GM23338 (cell line): ENCODE measurements around the gene CISD1. TPM values are rescaled to one million over a fixed set of nuclear protein-coding genes. Genes with fewer than 3 reads are reported as not detected.

Experiments used
- ATAC-seq: fragments of 200-7000 bp; cut with Tn5 transposase; 3 replicates; pipeline ENCODE4 v1.9.1; 2020
- DNase-seq: peaks from one replicate; pipeline ENCODE4 v3.0.0-alpha.2; 2015; ENCODE audit warnings: low spot score
- H2AFZ ChIP-seq: fragments of 200-600 bp; sonication (generic); 2 replicates; pipeline ENCODE4 v1.8.0; 2016; ENCODE audit warnings: antibody characterized with exemption, mild to moderate bottlenecking, moderate library complexity
- H3F3A ChIP-seq: fragments of 200-600 bp; sonication (generic); replicated peaks from 2 replicates; pipeline ENCODE4 v1.8.0; 2017; ENCODE audit warnings: antibody characterized with exemption, mixed run types, low read depth
- H3K27ac ChIP-seq: fragments of 200-600 bp; sonication (generic); 2 replicates; pipeline ENCODE4 v1.6.1; 2016; ENCODE audit warnings: low read depth
- H3K27me3 ChIP-seq: fragments of 200-600 bp; sonication (generic); 2 replicates; pipeline ENCODE4 v1.8.0; 2016; ENCODE audit warnings: mild to moderate bottlenecking, mixed run types, moderate library complexity; ENCODE audit not compliant: insufficient read depth
- H3K36me3 ChIP-seq: fragments of 200-600 bp; sonication (generic); 2 replicates; pipeline ENCODE4 v1.8.0; 2016; ENCODE audit warnings: mild to moderate bottlenecking; ENCODE audit not compliant: insufficient read depth
- H3K4me1 ChIP-seq: fragments of 200-600 bp; sonication (generic); 2 replicates; pipeline ENCODE4 v1.8.0; 2016; ENCODE audit warnings: mild to moderate bottlenecking, moderate library complexity; ENCODE audit not compliant: insufficient read depth
- H3K4me2 ChIP-seq: fragments of 200-600 bp; sonication (generic); 2 replicates; pipeline ENCODE4 v1.7.1; 2017; ENCODE audit warnings: mixed run types
- H3K4me3 ChIP-seq: fragments of 200-600 bp; sonication (generic); 2 replicates; pipeline ENCODE4 v1.6.1; 2016; ENCODE audit warnings: mixed run types
- H3K79me2 ChIP-seq: fragments of 200-600 bp; sonication (generic); replicated peaks from 2 replicates; pipeline ENCODE4 v1.8.0; 2017; ENCODE audit warnings: mild to moderate bottlenecking; ENCODE audit not compliant: insufficient read depth
- H3K9me2 ChIP-seq: fragments of 200-600 bp; sonication (generic); 2 replicates; pipeline ENCODE4 v1.8.0; 2017; ENCODE audit not compliant: insufficient read depth
- H4K20me1 ChIP-seq: fragments of 200-600 bp; sonication (generic); replicated peaks from 2 replicates; pipeline ENCODE4 v1.8.0; 2017; ENCODE audit warnings: mild to moderate bottlenecking; ENCODE audit not compliant: insufficient read depth
- H3K27ac Mint-ChIP-seq: 2 replicates; pipeline ENCODE4 v1.8.0; 2020; ENCODE audit warnings: inconsistent platforms, mild to moderate bottlenecking, moderate library complexity, mixed read lengths
- H3K27me3 Mint-ChIP-seq: 3 replicates; pipeline ENCODE4 v1.8.0; 2022; ENCODE audit warnings: low read depth, mild to moderate bottlenecking, moderate library complexity, mixed read lengths, inconsistent platforms; ENCODE audit not compliant: insufficient read depth, poor library complexity
- H3K36me3 Mint-ChIP-seq: 3 replicates; pipeline ENCODE4 v1.8.0; 2021; ENCODE audit warnings: low read depth, mild to moderate bottlenecking, inconsistent platforms, moderate library complexity, mixed read lengths
- H3K4me1 Mint-ChIP-seq: 3 replicates; pipeline ENCODE4 v1.8.0; 2020; ENCODE audit warnings: mild to moderate bottlenecking, inconsistent platforms, mixed read lengths
- H3K4me3 Mint-ChIP-seq: 3 replicates; pipeline ENCODE4 v1.8.0; 2021; ENCODE audit warnings: moderate library complexity, mild to moderate bottlenecking, inconsistent platforms, mixed read lengths
- H3K9me3 Mint-ChIP-seq: 3 replicates; pipeline ENCODE4 v1.8.0; 2020; ENCODE audit warnings: moderate library complexity, mild to moderate bottlenecking, inconsistent platforms, mixed read lengths
- CREB1 ChIP-seq: fragments of 250-450 bp; sonication (Bioruptor Pico); IDR thresholded peaks from 2 replicates; pipeline ENCODE4 v1.5.0; 2020; ENCODE audit warnings: low read depth, mild to moderate bottlenecking, moderate library complexity
- CTCF ChIP-seq, 2 experiments: fragments of 200-600 bp in 1 of 2; sonication (generic) in 1 of 2; conservative IDR thresholded peaks; 2 replicates each; pipeline versions ENCODE4 v1.5.1 to v1.6.1; 2016 to 2017; ENCODE audit warnings: antibody characterized with exemption in 2 of 2, low read depth in 2 of 2, mild to moderate bottlenecking in 2 of 2, moderate library complexity in 1 of 2
- ETS1 ChIP-seq: IDR thresholded peaks from 2 replicates; pipeline ENCODE4 v1.6.1; 2016; ENCODE audit warnings: antibody characterized with exemption
- EZH2 ChIP-seq: fragments of 200-600 bp; sonication (generic); IDR thresholded peaks from one replicate; pipeline ENCODE4 v1.8.0; 2017; ENCODE audit warnings: antibody characterized with exemption, mild to moderate bottlenecking, low read depth; ENCODE audit not compliant: unreplicated experiment
- EZH2phosphoT487 ChIP-seq: fragments of 200-600 bp; sonication (generic); IDR thresholded peaks from one replicate; pipeline ENCODE4 v1.8.1; 2018; ENCODE audit warnings: antibody characterized with exemption; ENCODE audit not compliant: unreplicated experiment
- JUNB ChIP-seq: IDR thresholded peaks from one replicate; pipeline ENCODE4 v1.6.1; 2016; ENCODE audit warnings: antibody characterized with exemption; ENCODE audit not compliant: unreplicated experiment
- NANOG ChIP-seq: IDR thresholded peaks from 2 replicates; pipeline ENCODE4 v1.6.1; 2016; ENCODE audit warnings: antibody characterized with exemption, borderline replicate concordance
- POLR2AphosphoS5 ChIP-seq: IDR thresholded peaks from 2 replicates; pipeline ENCODE4 v1.6.1; 2016; ENCODE audit warnings: antibody characterized with exemption, low read depth
- REST ChIP-seq: IDR thresholded peaks from one replicate; pipeline ENCODE4 v1.6.1; 2018; ENCODE audit warnings: antibody characterized with exemption; ENCODE audit not compliant: unreplicated experiment
- STAT1 ChIP-seq: IDR thresholded peaks from one replicate; pipeline ENCODE4 v1.6.1; 2016; ENCODE audit warnings: antibody characterized with exemption; ENCODE audit not compliant: unreplicated experiment
- ZNF114 ChIP-seq: fragments of 250-450 bp; sonication (Bioruptor Pico); IDR thresholded peaks from 2 replicates; pipeline ENCODE4 v1.5.0; 2020; ENCODE audit warnings: mild to moderate bottlenecking, moderate library complexity
- ZNF331 ChIP-seq: fragments of 250-450 bp; sonication (Bioruptor Pico); IDR thresholded peaks from 2 replicates; pipeline ENCODE4 v1.5.0; 2020; ENCODE audit warnings: low read depth, mild to moderate bottlenecking, moderate library complexity
- polyA plus RNA-seq: library from polyadenylated mRNA; unstranded; fragments of >200 nt; fragmentation: Nextera tagmentation; extraction: Ambion mirVana; gene quantifications from 2 replicates; pipeline ENCODE4 v1.2.1, GENCODE V29; 2016
- total RNA-seq: library from RNA; depleted of rRNA; stranded (reverse); fragments of >200 nt; shearing (Covaris generic); gene quantifications from 2 replicates; pipeline ENCODE4 v1.2.3, GENCODE V29; 2014
- TF ChIP-seq, protein P1 (sequence below): fragments of 250-450 bp; sonication (Bioruptor Pico); IDR thresholded peaks from 2 replicates; pipeline ENCODE4 v1.5.0; 2020; ENCODE audit warnings: mild to moderate bottlenecking, moderate library complexity

The CISD1 gene
- total and polyA plus RNA-seq, 2 experiments from 2014 or later: 19.9 to 99.9 TPM

- Histone ChIP-seq H3F3A (no peaks in the 10 kb centered on the region), H3K9me2 (no peaks in the 10 kb centered on the region), H3K4me1 (no peaks in the 10 kb centered on the region), H3K27me3 (peaks cover 9% of the 10 kb centered on the region), H3K79me2 (no peaks in the 10 kb centered on the region), H2AFZ (no peak overlapping the region), H3K36me3 (no peaks in the 10 kb centered on the region), H3K27ac (no peak overlapping the region), H3K4me2 (no peak overlapping the region), H3K4me3 (no peak overlapping the region), H4K20me1 (no peaks in the 10 kb centered on the region)
- ATAC-seq (no peak), DNase-seq (no peak)
- peaks cover 6% of the 10 kb centered on the region for H3K27me3 Mint-ChIP-seq
- H3K27ac Mint-ChIP-seq: peak overlapping the region; percentile 55; the same call in 1 of the 2 replicates
- H3K9me3 Mint-ChIP-seq: no peaks in the 10 kb centered on the region
- no peaks in the 10 kb centered on the region for H3K36me3 Mint-ChIP-seq
- TF ChIP-seq STAT1 (no peak), EZH2 (no peak), REST (no peak), NANOG (no peak), CTCF (conservative IDR thresholded peaks at IDR 0.05; ENCODE audit: low read depth in 2 of 2) (no peak), CREB1 (CRISPR knock-in tag) (no peak), ZNF114 (CRISPR knock-in tag) (no peak), ETS1 (no peak), JUNB (no peak), ZNF331 (CRISPR knock-in tag) (no peak), EZH2phosphoT487 (no peak), POLR2AphosphoS5 (no peak)
- TF ChIP-seq, protein P1, sequence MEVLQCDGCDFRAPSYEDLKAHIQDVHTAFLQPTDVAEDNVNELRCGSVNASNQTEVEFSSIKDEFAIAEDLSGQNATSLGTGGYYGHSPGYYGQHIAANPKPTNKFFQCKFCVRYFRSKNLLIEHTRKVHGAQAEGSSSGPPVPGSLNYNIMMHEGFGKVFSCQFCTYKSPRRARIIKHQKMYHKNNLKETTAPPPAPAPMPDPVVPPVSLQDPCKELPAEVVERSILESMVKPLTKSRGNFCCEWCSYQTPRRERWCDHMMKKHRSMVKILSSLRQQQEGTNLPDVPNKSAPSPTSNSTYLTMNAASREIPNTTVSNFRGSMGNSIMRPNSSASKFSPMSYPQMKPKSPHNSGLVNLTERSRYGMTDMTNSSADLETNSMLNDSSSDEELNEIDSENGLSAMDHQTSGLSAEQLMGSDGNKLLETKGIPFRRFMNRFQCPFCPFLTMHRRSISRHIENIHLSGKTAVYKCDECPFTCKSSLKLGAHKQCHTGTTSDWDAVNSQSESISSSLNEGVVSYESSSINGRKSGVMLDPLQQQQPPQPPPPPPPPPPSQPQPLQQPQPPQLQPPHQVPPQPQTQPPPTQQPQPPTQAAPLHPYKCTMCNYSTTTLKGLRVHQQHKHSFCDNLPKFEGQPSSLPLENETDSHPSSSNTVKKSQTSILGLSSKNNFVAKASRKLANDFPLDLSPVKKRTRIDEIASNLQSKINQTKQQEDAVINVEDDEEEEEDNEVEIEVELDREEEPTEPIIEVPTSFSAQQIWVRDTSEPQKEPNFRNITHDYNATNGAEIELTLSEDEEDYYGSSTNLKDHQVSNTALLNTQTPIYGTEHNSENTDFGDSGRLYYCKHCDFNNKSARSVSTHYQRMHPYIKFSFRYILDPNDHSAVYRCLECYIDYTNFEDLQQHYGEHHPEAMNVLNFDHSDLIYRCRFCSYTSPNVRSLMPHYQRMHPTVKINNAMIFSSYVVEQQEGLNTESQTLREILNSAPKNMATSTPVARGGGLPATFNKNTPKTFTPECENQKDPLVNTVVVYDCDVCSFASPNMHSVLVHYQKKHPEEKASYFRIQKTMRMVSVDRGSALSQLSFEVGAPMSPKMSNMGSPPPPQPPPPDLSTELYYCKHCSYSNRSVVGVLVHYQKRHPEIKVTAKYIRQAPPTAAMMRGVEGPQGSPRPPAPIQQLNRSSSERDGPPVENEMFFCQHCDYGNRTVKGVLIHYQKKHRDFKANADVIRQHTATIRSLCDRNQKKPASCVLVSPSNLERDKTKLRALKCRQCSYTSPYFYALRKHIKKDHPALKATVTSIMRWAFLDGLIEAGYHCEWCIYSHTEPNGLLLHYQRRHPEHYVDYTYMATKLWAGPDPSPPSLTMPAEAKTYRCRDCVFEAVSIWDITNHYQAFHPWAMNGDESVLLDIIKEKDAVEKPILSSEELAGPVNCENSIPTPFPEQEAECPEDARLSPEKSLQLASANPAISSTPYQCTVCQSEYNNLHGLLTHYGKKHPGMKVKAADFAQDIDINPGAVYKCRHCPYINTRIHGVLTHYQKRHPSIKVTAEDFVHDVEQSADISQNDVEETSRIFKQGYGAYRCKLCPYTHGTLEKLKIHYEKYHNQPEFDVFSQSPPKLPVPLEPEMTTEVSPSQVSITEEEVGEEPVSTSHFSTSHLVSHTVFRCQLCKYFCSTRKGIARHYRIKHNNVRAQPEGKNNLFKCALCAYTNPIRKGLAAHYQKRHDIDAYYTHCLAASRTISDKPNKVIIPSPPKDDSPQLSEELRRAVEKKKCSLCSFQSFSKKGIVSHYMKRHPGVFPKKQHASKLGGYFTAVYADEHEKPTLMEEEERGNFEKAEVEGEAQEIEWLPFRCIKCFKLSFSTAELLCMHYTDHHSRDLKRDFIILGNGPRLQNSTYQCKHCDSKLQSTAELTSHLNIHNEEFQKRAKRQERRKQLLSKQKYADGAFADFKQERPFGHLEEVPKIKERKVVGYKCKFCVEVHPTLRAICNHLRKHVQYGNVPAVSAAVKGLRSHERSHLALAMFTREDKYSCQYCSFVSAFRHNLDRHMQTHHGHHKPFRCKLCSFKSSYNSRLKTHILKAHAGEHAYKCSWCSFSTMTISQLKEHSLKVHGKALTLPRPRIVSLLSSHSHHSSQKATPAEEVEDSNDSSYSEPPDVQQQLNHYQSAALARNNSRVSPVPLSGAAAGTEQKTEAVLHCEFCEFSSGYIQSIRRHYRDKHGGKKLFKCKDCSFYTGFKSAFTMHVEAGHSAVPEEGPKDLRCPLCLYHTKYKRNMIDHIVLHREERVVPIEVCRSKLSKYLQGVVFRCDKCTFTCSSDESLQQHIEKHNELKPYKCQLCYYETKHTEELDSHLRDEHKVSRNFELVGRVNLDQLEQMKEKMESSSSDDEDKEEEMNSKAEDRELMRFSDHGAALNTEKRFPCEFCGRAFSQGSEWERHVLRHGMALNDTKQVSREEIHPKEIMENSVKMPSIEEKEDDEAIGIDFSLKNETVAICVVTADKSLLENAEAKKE (CRISPR knock-in tag): no peak
- H3K4me1 Mint-ChIP-seq: no peaks in the 10 kb centered on the region; the same call in 2 of the 3 replicates
- no peak overlapping the region for H3K4me3 Mint-ChIP-seq
Measured at GRCh38 chr10:58322835-58323209, 53.9 kb downstream of the CISD1 start.
